ENCODE results near the gene PLEKHG4B.

The PLEKHG4B gene

GRCh38 chr5:182126-182525, 90.2 kb downstream of the PLEKHG4B start:
- H3K4me2 ChIP-seq (ENCODE audit: low read length), result no peak overlapping the region
- H3K27ac ChIP-seq, result no peak overlapping the region
- no peak overlapping the region for H2AFZ ChIP-seq

GRCh38 chr5:184471-184870, 92.5 kb downstream of the PLEKHG4B start:
- Histone ChIP-seq H2AFZ (no peak overlapping the region), H3K4me2 (ENCODE audit: low read length) (no peak overlapping the region), H3K27me3 (ENCODE audit: control insufficient read depth, insufficient read depth, low read length) (no peaks in the 10 kb centered on the region), H3K9ac (no peak overlapping the region), H3K9me3 (ENCODE audit: control insufficient read depth, low read length) (no peaks in the 10 kb centered on the region), H3K27ac (no peak overlapping the region), H3K79me2 (no peaks in the 10 kb centered on the region), H3K4me1 (peaks cover 5% of the 10 kb centered on the region), H3K4me3 (ENCODE audit: low read depth, low read length) (no peak overlapping the region), H3K36me3 (ENCODE audit: control insufficient read depth, insufficient read depth, low read length) (no peaks in the 10 kb centered on the region)
- no peak for TF ChIP-seq CTCF (IDR thresholded peaks at IDR 0.05)

More at GRCh38 chr5:182126-182525, 90.2 kb downstream of the PLEKHG4B start:
- Histone ChIP-seq H3K79me2 (no peaks in the 10 kb centered on the region), H3K9ac (no peak overlapping the region), H3K4me3 (ENCODE audit: low read depth, low read length) (no peak overlapping the region), H3K36me3 (ENCODE audit: control insufficient read depth, insufficient read depth, low read length) (no peaks in the 10 kb centered on the region), H3K27me3 (ENCODE audit: control insufficient read depth, insufficient read depth, low read length) (no peaks in the 10 kb centered on the region), H3K9me3 (ENCODE audit: control insufficient read depth, low read length) (no peaks in the 10 kb centered on the region), H3K4me1 (no peaks in the 10 kb centered on the region)
- no peak for TF ChIP-seq CTCF (IDR thresholded peaks at IDR 0.05)

GRCh38 chr5:185095-186070, 93.4 kb downstream of the PLEKHG4B start:
- no peak for TF ChIP-seq CTCF (IDR thresholded peaks at IDR 0.05)
- Histone ChIP-seq H2AFZ (no peak overlapping the region), H3K9me3 (ENCODE audit: control insufficient read depth, low read length) (no peaks in the 10 kb centered on the region), H3K36me3 (ENCODE audit: control insufficient read depth, insufficient read depth, low read length) (no peaks in the 10 kb centered on the region), H3K4me3 (ENCODE audit: low read depth, low read length) (no peak overlapping the region), H3K79me2 (no peaks in the 10 kb centered on the region), H3K4me2 (ENCODE audit: low read length) (no peak overlapping the region), H3K27me3 (ENCODE audit: control insufficient read depth, insufficient read depth, low read length) (no peaks in the 10 kb centered on the region), H3K9ac (no peak overlapping the region), H3K27ac (no peak overlapping the region), H3K4me1 (peaks cover 7% of the 10 kb centered on the region)

GRCh38 chr5:186091-187041, 94.4 kb downstream of the PLEKHG4B start:
- no peak overlapping the region for H2AFZ ChIP-seq

More at GRCh38 chr5:186091-187041, 94.4 kb downstream of the PLEKHG4B start:
- peaks cover 15% of the 10 kb centered on the region for H3K4me1 ChIP-seq
- H3K27me3 ChIP-seq (ENCODE audit: control insufficient read depth, insufficient read depth, low read length), result no peaks in the 10 kb centered on the region
- TF ChIP-seq CTCF (IDR thresholded peaks at IDR 0.05), result no peak
- H3K79me2 ChIP-seq, result no peaks in the 10 kb centered on the region
- no peaks in the 10 kb centered on the region for H3K9me3 ChIP-seq (ENCODE audit: control insufficient read depth, low read length)
- no peaks in the 10 kb centered on the region for H3K36me3 ChIP-seq (ENCODE audit: control insufficient read depth, insufficient read depth, low read length)
- H3K4me3 ChIP-seq (ENCODE audit: low read depth, low read length), result no peak overlapping the region
- H3K9ac ChIP-seq, result no peak overlapping the region
- no peak overlapping the region for H3K4me2 ChIP-seq (ENCODE audit: low read length)
- H3K27ac ChIP-seq, result no peak overlapping the region
